ENCODE results near the gene ANAPC1.
A peak's percentile ranks its signal among the peaks of the same experiment; 100 is the strongest.

The ANAPC1 gene, protein sequence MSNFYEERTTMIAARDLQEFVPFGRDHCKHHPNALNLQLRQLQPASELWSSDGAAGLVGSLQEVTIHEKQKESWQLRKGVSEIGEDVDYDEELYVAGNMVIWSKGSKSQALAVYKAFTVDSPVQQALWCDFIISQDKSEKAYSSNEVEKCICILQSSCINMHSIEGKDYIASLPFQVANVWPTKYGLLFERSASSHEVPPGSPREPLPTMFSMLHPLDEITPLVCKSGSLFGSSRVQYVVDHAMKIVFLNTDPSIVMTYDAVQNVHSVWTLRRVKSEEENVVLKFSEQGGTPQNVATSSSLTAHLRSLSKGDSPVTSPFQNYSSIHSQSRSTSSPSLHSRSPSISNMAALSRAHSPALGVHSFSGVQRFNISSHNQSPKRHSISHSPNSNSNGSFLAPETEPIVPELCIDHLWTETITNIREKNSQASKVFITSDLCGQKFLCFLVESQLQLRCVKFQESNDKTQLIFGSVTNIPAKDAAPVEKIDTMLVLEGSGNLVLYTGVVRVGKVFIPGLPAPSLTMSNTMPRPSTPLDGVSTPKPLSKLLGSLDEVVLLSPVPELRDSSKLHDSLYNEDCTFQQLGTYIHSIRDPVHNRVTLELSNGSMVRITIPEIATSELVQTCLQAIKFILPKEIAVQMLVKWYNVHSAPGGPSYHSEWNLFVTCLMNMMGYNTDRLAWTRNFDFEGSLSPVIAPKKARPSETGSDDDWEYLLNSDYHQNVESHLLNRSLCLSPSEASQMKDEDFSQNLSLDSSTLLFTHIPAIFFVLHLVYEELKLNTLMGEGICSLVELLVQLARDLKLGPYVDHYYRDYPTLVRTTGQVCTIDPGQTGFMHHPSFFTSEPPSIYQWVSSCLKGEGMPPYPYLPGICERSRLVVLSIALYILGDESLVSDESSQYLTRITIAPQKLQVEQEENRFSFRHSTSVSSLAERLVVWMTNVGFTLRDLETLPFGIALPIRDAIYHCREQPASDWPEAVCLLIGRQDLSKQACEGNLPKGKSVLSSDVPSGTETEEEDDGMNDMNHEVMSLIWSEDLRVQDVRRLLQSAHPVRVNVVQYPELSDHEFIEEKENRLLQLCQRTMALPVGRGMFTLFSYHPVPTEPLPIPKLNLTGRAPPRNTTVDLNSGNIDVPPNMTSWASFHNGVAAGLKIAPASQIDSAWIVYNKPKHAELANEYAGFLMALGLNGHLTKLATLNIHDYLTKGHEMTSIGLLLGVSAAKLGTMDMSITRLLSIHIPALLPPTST (N-terminal part only)

DNA sequence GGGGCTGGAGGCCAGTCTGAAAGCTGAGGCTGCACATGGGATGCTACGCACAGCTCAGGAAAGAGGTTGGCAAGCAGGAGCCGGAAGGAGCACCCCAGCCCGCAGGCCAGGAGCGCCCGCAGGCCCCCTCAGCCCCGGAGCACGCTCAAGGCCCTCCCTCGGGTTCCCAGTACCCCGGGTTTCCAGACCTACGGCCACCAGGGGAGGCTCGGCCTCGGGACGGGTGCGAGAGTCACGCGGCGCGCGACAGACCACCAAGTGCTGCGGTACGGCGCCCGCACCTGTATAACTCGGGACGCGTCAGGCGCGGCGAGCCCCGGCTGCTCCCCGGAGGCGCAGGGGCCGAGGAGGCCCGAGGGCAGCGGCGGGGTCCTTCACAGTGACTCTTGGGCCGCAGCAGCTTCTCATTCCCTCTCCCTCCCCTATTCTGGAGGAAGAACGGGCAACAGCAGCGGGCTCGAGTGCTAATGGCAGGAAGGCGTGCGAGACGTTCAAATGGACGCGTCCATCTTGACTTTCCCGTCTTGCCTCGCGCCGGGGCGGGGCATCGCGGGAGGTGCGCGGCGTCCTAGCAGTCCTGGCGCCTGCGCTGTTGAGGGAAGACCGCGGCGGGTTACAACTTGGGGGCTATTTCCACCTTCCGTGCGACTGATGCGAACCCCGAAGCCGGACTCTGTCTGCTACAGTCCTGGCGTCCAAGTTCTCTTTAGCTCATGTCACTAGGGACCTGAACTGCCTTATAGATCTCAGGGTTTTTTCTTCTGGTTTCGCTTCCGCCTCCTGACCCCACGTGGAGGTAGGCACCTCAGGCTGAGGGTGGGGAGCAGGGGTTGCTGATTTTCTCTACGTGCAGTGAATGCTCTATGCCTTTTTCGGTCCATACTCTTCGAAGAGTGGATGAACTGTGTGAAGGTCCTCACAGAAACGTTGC is at the start of gene ANAPC1:
Gene ANAPC1, minus strand, starts transcription at position 533 of the 931 bp plus-strand sequence. CDS start 3,368 bp downstream, outside the sequence.
- Mint-ChIP-seq H3K4me1 (ENCODE audit: low read depth) (peaks cover 23% of the 10 kb centered on the region), H3K4me3 (peak within 1 kb of the TSS; percentile 90), H3K36me3 (ENCODE audit: low read depth) (peaks cover 48% of the 10 kb centered on the region), H3K27me3 (no peaks in the 10 kb centered on the region), H3K9me3 (no peaks in the 10 kb centered on the region), H3K27ac (peak within 1 kb of the TSS; percentile 97)
- peak; percentile 91 for DNase-seq

DNA sequence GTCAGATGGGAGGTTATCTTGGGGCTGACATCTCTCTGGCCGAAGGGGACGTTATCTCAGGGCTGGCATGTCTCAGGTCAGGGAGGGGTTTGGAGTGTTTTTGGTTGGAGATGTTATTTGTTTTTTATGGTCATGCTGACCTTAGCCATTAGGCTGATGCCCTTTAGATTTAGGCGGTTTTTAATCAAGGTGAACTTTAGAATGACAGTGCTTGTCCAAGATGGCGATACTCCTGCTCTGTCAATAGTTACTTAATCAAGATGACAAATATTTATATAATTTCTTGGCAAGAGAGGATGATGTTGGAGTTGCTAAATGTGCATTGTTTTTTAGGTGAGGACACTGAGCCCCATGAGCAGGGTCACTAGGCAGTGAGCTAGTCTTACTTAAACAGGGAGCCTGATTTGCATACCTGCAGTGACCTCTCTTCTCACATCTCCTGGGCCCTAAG is 48.9 kb upstream of the ANAPC1 start:
- H3K4me3 Mint-ChIP-seq = no peak overlapping the region
- H3K36me3 Mint-ChIP-seq (ENCODE audit: low read depth) = no peaks in the 10 kb centered on the region
- H3K9me3 Mint-ChIP-seq = no peaks in the 10 kb centered on the region
- no peak for DNase-seq
- peaks cover 15% of the 10 kb centered on the region for H3K27me3 Mint-ChIP-seq
- no peak overlapping the region for H3K27ac Mint-ChIP-seq
- H3K4me1 Mint-ChIP-seq (ENCODE audit: low read depth) = peaks cover 15% of the 10 kb centered on the region

DNA sequence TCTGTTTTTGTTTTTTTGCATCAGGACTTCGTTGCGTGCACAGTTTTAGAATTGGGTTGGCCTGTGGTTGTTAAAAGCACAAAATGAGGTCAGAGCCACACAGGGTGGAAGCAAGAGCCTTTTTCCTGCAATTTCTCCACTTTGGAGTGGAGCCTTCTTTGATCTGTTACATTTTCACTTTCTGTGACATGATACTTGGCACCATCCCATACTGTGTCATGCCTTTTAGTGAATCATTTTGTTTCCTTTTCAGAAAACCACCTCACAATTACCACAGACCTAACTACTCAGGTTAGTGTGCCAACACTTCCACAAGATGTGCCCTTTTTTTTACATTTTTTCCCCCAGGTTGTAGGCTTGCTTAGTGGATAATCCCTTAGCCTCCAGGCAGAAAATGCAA is 46.9 kb upstream of the ANAPC1 start:
- H3K4me3 Mint-ChIP-seq = no peak overlapping the region
- H3K9me3 Mint-ChIP-seq = no peaks in the 10 kb centered on the region
- H3K4me1 Mint-ChIP-seq (ENCODE audit: low read depth) = peaks cover 15% of the 10 kb centered on the region
- peaks cover 15% of the 10 kb centered on the region for H3K27me3 Mint-ChIP-seq
- peak overlapping the region; percentile 84 for H3K27ac Mint-ChIP-seq
- DNase-seq = no peak
- no peaks in the 10 kb centered on the region for H3K36me3 Mint-ChIP-seq (ENCODE audit: low read depth)

DNA sequence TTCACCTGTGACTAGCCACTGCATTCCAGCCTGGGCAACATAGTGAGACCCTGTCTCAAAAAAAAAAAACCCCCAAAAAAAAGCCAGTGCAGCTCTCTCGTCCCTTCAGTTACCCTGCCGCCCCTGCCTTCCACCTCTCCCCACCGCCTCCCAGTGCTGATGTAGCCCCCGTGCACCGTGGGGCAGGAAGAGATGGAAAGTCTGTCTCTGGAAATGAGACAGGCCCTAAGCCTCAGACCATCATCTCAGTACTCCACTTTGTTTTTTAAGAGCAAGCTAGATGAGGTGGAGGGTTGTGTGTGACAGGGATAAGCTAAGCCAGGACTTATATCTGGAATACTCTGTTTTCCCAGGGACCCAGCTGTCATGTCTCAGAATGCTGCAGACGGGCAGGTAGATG is 46.4 kb upstream of the ANAPC1 start:
- Mint-ChIP-seq H3K9me3 (no peaks in the 10 kb centered on the region), H3K4me3 (no peak overlapping the region), H3K27me3 (peaks cover 15% of the 10 kb centered on the region), H3K36me3 (ENCODE audit: low read depth) (no peaks in the 10 kb centered on the region), H3K27ac (peak overlapping the region; percentile 84), H3K4me1 (ENCODE audit: low read depth) (peaks cover 15% of the 10 kb centered on the region)
- DNase-seq = no peak

DNA sequence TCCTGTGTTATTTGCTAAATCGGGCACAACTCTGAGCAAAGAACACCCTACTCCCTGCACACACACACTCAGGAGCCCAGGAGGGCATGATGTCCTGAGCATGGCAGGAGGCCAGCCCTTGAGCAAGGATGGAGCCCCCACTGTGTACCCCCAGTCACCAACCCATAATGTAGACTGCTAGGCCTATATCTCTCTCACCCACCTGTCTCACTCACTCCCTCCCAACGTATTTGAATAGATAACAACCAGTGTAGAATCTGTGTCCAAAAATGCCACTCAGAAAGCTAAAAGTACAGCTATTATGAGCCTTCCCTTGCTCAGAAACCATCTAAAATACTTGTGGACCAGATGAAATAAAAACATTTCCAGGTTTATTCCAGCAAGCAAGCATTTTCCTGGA is 43.7 kb upstream of the ANAPC1 start:
- DNase-seq = no peak
- H3K4me1 Mint-ChIP-seq (ENCODE audit: low read depth) = peaks cover 18% of the 10 kb centered on the region
- H3K4me3 Mint-ChIP-seq = no peak overlapping the region
- H3K27ac Mint-ChIP-seq = no peak overlapping the region
- no peaks in the 10 kb centered on the region for H3K36me3 Mint-ChIP-seq (ENCODE audit: low read depth)
- no peaks in the 10 kb centered on the region for H3K9me3 Mint-ChIP-seq
- H3K27me3 Mint-ChIP-seq = peaks cover 2% of the 10 kb centered on the region

DNA sequence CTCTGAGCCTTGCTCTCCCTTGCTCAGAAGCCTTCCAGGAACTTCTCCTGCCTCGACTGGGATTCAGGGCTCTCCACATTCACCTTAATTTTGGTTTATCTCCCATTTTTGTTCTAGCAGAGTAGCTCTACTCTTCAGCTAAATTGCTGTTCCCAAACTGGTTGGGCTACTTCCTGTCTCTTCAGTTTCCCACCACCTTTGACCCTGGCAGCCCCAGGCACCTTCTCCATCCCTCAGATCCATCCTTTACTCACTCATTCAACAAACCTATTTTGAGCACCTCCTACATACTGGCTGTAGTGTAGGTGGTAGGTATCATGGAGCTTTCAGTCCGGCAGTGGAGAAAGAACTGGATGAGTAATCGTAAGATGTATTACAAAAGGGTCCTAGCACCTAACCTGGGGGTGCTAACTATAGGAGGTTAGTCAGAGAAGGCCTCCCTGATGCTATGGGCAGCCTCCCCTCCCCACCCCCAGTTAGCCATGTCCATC is 40.7 kb upstream of the ANAPC1 start:
- Mint-ChIP-seq H3K36me3 (ENCODE audit: low read depth) (no peaks in the 10 kb centered on the region), H3K4me1 (ENCODE audit: low read depth) (peaks cover 3% of the 10 kb centered on the region), H3K27ac (no peak overlapping the region), H3K27me3 (no peaks in the 10 kb centered on the region), H3K4me3 (no peak overlapping the region), H3K9me3 (no peaks in the 10 kb centered on the region)
- DNase-seq = no peak

DNA sequence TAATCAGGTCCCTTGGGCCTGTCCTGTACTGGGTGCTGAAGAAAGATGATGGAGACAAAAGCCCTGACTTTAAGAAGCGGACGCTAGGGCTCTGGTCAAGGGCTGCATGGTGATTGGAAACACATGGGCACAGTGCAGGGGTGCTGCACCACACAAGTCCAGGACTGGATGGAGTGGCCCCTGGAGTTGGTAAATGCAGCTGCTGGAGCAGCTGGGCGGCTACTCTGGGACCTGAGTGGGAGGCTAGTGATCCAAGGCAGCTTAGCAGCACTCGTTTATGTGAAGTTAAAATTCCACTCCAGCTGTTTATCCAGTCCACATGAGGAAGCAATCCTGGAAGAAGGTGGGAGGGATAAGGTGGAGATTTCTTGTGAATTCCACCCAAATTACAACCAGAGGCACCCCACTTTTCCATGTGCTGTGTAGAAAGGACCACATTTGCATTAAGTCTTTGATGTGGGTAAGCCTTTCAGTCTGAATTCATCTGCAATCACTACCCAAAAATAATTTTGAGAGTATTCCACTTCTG is 39.3 kb upstream of the ANAPC1 start:
- no peak overlapping the region for H3K27ac Mint-ChIP-seq
- no peak overlapping the region for H3K4me3 Mint-ChIP-seq
- no peaks in the 10 kb centered on the region for H3K9me3 Mint-ChIP-seq
- DNase-seq = no peak
- H3K4me1 Mint-ChIP-seq (ENCODE audit: low read depth) = peaks cover 3% of the 10 kb centered on the region
- H3K36me3 Mint-ChIP-seq (ENCODE audit: low read depth) = no peaks in the 10 kb centered on the region
- H3K27me3 Mint-ChIP-seq = no peaks in the 10 kb centered on the region

DNA sequence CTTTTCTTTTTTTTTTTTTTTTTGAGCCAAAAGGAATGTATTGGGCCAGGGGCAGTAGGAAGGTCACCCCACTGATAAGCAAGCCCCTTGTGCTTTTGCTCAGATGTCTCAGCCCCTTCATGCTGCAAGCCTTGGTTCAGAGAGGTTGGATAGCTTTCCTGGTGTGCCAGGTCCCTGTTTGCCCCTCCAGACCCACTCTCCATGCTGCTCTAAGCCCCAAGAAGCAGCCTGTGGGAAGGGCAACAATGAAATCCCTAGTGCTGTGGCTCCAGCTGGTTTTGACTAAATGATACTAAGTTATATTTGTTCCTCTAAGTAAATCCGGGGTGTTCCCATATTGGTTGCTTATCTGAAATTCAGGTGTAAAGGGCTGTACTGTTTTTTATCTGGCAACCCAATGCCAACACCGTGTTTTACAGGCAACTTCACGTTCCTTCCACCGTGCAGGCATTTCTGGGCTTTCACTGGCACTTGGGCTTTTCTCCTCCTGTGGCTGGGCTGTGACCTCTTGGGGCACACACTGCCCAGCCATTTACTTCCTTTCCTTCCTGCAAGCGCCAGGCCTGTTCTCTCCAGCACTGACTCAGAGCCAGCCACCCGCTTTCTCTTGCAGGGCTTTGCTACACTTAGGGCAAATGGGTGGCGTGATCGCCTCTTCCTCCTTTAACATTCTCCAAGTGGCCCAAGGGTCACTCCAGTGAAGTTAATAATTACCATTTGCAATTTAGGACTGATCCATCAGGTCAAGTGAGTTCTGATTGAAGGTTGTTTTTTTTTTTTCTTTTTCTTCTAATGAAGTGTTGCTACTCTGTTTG is 36.0 kb upstream of the ANAPC1 start:
- Mint-ChIP-seq H3K9me3 (no peaks in the 10 kb centered on the region), H3K36me3 (ENCODE audit: low read depth) (no peaks in the 10 kb centered on the region), H3K27me3 (no peaks in the 10 kb centered on the region), H3K4me1 (ENCODE audit: low read depth) (peaks cover 3% of the 10 kb centered on the region), H3K4me3 (no peak overlapping the region), H3K27ac (no peak overlapping the region)
- no peak for DNase-seq

DNA sequence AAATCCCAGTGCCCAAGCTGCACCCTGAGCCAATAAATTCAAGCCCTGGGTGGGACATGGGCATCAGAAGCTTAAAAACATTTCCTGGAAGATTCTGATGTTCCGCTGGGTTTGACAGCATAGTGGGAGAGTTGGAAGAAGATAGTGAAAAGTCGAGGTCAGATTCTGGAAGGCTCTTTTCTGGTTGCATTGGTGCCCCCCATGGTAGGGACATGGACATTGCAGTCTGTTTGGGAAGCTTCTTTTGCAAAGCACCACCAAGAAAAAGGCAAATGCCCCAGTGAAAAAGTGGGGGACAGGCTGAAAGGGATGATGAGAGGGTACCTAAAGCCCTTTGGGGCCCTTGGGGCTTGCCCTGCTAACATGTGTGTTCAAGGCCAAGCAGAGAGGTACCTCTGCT is 35.4 kb upstream of the ANAPC1 start:
- Mint-ChIP-seq H3K27me3 (no peaks in the 10 kb centered on the region), H3K4me3 (no peak overlapping the region), H3K36me3 (ENCODE audit: low read depth) (no peaks in the 10 kb centered on the region), H3K4me1 (ENCODE audit: low read depth) (no peaks in the 10 kb centered on the region), H3K27ac (no peak overlapping the region), H3K9me3 (no peaks in the 10 kb centered on the region)
- no peak for DNase-seq

DNA sequence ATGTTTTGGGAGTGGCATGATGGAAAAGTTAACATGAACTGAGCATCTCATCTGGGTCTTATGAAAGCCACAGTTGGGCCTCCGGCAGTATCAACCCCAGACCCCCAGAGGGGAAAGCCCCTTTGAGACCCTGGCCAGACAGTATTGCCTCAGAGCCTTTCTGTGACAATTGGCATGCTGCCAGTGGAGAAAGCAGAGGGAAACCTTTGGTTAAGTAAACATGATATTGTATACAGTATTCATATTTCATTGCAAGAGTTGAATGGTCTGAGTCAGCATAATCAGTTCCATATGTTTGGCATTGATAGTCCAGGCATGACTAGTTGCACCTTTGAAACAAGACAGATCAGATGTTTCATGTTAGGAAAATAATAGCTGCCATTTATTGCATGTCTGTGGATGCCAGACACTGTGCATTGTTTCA is 34.4 kb upstream of the ANAPC1 start:
- no peak overlapping the region for H3K27ac Mint-ChIP-seq
- no peak overlapping the region for H3K4me3 Mint-ChIP-seq
- no peaks in the 10 kb centered on the region for H3K27me3 Mint-ChIP-seq
- DNase-seq = no peak
- no peaks in the 10 kb centered on the region for H3K4me1 Mint-ChIP-seq (ENCODE audit: low read depth)
- no peaks in the 10 kb centered on the region for H3K36me3 Mint-ChIP-seq (ENCODE audit: low read depth)
- no peaks in the 10 kb centered on the region for H3K9me3 Mint-ChIP-seq

DNA sequence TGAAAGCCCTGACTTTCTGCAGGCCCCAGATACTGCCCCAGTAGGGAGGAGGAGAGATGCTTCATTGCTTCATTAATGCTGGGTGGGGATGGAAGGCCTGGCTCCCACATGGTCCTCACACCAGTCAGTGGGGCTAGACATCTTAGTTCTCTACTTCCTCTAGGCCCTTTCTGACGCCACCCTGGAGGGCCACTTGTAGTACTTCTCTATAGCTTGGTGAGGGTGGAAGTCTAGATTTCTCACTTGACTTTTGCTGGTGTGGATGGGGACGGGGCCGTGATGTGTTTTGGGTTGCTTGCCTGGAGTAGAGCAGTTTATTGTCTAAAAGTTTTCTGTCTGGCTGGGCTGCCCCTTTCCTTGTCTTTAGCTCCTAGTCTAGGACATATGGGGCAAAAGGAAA is 33.1 kb upstream of the ANAPC1 start:
- Mint-ChIP-seq H3K9me3 (no peaks in the 10 kb centered on the region), H3K27ac (no peak overlapping the region), H3K4me3 (no peak overlapping the region), H3K27me3 (no peaks in the 10 kb centered on the region), H3K36me3 (ENCODE audit: low read depth) (no peaks in the 10 kb centered on the region), H3K4me1 (ENCODE audit: low read depth) (no peaks in the 10 kb centered on the region)
- no peak for DNase-seq

DNA sequence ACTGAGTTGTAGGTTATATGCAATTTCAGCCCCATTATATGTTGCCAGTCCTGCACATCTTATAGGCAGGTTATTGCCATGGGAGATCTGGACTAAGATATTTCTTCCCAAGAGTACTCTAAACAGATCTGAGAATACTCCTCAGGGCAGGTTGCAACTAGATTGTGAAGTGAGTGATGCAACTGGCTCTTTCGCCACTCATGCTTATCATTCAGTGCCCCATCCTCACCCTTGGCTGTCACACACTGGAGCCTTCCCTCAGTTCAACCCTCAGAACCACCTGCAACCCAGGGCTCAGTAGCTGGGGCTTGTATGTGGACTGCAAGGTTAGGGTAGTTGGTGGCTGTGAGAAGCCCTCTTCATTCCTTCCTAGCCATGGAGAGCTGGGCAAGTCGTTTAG is 28.6 kb upstream of the ANAPC1 start:
- Mint-ChIP-seq H3K9me3 (no peaks in the 10 kb centered on the region), H3K27me3 (no peaks in the 10 kb centered on the region), H3K4me1 (ENCODE audit: low read depth) (no peaks in the 10 kb centered on the region), H3K4me3 (no peak overlapping the region), H3K36me3 (ENCODE audit: low read depth) (no peaks in the 10 kb centered on the region), H3K27ac (no peak overlapping the region)
- DNase-seq = no peak

Measured in activated T-cell treated with anti-CD3 and anti-CD28 coated beads, Interleukin-2, amount 50 U/mL, for 24 hours (primary cell).